NK-92 (cell line): ENCODE measurements around the gene DOCK2.
"Not testable (repeated sequence)": the region's sequence is repeated elsewhere in the genome, so short reads cannot be mapped to it uniquely, and the experiment has no call there.

Experiments
- DNase-seq: peaks from one replicate; lab custom pipeline; 2025; ENCODE audit not compliant: unreplicated experiment; lab: John Stamatoyannopoulos, UW

Gene DOCK2

GRCh38 chr5:169811680-169812079, 174.6 kb downstream of the DOCK2 start:
- no peak for DNase-seq

DNA sequence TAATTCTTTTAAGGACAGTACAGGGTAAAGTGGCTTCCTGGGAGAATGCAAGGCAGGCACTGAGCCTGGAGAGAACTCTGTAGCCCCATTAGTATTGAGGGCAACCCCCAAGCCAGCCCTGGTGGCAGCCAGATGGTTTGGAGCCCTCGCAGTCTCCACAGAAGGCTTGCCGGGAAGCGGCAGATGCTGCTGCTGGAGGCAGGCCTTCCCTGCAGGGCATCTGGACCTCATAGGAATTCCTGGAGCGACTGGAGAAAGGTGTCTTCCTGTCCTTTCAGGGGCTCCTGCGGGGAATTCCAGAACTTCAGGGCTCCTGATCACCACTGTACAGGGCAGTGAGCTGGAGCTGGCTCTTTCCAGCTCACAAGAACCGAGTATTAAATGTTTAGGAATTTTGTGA, 175.7 kb downstream of the DOCK2 start:
- DNase-seq = no peak

GRCh38 chr5:169814045-169814444, 177.0 kb downstream of the DOCK2 start:
- no peak for DNase-seq

- DNase-seq = no peak
Measured at GRCh38 chr5:169814522-169814921, 177.4 kb downstream of the DOCK2 start.

- DNase-seq = no peak
Measured at GRCh38 chr5:169817031-169817430, 180.0 kb downstream of the DOCK2 start.

DNA sequence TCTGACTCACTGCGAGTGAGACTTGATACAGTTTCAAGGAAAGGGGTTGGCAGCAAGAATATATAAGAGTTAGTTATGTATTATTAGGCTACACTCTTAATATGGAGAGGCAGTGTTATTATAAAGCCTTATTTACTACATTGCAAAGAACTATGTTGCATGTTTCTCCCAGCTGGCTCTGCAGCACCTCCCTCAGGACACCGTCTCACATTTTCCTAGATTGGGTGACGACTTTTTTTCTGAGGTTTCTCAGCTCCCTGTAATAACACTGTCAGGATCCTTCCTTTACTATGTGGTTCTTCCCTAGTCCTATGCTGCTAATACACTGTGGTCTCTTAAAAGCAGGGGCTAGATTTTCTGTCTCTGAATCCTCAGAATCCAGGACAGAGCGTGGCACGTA, 189.5 kb downstream of the DOCK2 start:
- DNase-seq = no peak

DNA sequence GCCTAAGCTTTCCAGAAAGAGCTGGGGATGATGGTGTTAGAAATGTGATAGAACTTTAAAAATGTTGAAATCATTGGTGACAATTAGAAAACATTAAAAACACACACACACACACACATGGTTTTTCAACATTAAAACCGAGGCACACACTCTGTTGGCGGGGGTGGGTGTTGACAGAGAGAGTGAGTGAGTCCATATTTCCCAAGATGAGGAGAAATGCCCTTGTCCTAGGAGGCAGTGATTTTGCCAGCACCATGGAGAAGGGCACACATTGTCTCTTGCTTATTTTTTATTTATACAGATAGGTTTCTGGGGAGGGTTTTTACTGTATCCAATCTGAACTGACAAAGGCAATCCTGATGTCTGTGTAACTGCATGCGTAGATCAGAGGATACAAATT, 190.7 kb downstream of the DOCK2 start:
- DNase-seq = no peak

- DNase-seq = no peak
Measured at GRCh38 chr5:169828385-169828784, 191.3 kb downstream of the DOCK2 start.

- DNase-seq = no peak
Measured at GRCh38 chr5:169831331-169831730, 194.3 kb downstream of the DOCK2 start.

GRCh38 chr5:169832304-169832703, 195.2 kb downstream of the DOCK2 start:
- no peak for DNase-seq

- no peak for DNase-seq
Measured at GRCh38 chr5:169832845-169833244, 195.8 kb downstream of the DOCK2 start.

- not testable (repeated sequence) for DNase-seq
Measured at GRCh38 chr5:169833681-169834292, 196.7 kb downstream of the DOCK2 start.

- not testable (repeated sequence) for DNase-seq
Measured at GRCh38 chr5:169834540-169834939, 197.5 kb downstream of the DOCK2 start.

DNA sequence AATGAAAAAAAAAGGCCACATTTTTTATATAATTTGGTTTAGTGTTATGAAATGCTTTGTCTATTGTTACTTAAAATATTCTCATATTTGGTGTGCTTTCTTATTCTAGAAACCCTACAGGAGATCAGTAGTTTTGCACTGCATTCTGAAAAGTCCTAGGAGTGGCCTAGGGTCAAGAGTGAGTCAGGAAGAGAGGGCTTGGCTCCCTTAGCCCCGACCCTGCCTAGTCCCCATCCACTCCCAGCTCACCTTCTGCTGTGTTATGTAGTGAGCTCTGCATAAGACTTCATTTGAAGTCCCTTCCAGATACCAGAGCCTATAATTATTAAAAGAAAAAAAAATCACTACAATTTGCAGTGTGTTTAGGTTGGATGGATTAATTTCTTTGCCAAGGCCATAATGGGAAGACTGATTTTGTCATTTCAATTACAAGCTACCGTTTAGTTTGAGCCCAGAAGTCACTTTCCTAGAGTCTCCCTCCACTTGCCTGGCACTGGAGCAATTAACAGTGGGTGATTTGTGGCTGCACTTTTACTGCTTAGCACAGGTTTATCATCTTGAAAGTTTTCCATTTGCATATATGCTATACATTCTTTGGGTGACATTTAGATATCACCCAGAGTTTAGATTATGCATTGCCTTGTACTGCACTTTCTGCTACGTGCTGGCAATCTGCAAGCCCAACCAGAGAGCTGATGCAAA, 199.9 kb downstream of the DOCK2 start:
- no peak for DNase-seq

DNA sequence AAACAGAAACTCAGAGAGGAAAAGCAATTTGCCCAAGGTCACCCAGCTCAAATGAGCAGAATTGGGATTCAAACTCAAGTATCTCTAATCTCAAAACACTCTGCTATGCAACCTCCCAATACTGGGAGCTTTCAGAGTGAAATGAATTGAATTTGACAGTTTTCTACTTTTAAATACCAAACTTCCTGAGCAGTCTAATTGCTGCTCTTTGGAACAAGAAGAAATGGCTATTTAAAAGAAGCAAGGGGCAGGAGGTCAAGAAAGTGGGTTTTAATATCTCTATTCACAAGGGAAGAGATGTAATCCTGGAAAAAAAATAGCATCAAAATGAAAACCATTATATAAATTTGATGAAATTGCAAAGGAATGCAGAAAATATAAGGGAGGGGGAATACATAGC, 200.6 kb downstream of the DOCK2 start:
- DNase-seq = no peak

DNA sequence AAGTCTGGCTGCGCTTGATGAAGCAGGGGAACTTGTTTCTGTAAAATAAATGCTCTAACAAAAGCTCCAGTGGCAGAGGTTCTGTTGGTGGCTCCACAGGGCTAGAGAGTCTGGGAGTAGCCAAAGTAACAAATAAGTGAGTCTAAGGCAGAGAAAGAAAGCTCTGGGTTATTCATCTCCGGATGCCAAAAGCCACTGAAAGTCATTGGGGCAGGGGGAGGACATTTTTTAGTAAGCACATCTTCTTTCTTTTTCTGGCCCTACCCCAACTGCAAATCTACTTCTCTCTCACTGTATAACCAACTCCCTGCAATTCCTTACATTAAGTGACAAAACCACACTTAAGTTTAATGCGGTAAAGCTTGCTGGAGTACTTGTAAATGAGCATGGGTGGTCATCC, 201.6 kb downstream of the DOCK2 start:
- no peak for DNase-seq

DNA sequence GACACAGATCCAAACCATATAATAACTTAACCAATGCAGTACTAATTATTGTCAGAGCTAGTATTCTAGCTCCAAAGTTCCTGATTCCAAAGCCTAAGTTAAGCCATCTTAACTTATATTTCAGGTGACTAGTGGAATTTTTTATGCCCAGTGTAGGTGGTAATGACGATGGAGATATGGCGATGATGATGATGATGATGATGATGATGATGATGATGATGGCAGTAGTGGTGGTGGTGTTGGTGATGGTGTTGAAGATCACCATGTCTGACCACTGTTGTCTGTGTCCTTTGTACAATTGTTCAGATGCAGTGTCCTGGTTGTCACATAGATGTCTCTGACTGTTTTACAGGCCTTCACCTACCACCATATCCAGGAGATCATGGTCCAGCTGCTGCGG, 203.3 kb downstream of the DOCK2 start:
- no peak for DNase-seq

DNA sequence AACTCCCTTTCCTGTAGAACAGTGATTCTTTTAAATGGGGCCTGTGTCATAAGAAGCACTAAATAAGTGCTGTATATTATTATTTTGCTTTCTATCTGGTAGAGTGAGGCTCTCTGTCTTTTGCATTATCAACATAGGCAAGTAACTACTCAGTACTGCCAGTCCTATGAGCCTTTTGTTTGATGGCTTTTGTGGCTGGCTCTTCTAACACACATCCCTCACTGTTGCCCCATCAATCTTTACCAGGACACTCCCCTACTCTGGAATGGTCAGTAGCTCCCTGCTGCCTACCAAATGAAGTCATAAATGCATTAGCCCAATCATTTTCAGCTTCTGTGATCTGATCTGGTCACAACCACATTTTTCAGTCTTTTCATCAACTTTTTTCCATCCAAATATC, 205.6 kb downstream of the DOCK2 start:
- DNase-seq = no peak

DNA sequence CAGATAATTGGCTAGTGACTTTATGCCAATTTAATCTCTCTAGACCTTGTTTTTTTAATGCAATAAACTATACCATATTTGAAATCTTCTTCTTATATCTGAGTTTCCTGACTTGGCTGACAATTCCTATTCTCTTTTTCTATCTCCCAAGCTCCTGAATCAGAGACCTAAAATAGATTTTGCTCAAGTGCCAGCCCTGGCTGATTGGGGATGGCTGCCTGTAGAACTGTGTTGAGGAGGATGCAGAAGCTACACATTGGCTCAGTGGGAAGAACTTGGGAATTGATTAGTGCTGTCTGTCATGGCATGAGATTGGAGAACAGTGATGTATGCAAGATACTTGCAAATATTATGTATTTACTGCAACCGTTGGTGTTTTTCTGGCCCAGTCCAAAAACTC, 210.4 kb downstream of the DOCK2 start:
- DNase-seq = no peak

DNA sequence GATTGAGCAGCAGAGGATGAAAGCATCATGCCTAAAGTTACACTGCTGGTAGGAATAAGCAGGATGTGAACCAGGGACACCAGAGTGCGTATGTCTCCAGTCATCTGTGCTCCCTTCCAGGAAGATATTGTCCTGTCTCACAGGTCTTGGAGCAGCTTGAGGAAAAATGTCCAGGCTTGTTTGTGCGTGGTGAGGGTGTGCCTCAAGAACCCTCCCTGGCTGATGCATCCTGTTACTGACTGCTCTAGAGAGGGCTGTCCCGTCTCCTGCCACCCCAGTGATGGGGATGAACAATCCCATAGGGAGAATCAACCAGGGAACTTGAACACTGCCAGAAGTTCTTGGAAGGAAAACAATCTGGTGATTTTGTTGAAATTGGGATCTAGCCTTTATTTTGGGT, 211.2 kb downstream of the DOCK2 start:
- no peak for DNase-seq

DNA sequence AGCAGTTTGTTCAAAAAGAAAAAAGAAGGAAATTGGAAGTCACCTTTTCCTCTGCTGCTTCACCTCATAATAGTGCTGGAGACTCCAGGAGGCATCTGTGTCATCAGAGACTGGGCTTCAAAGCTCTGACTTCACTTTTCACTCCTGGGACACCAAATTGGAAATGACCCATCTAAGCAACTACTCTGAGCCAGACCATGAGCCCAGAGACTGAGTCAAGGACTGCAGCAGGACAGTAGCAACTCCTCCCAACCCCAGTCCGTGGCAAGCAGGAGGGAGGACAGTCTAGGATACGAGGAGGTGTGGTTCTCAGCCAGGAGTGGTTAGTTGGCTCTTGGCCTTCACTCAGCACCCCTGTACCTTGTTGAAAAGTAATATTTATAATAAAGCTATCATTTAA, 211.7 kb downstream of the DOCK2 start:
- DNase-seq = no peak

GRCh38 chr5:169850409-169850808, 213.3 kb downstream of the DOCK2 start:
- no peak for DNase-seq

DNA sequence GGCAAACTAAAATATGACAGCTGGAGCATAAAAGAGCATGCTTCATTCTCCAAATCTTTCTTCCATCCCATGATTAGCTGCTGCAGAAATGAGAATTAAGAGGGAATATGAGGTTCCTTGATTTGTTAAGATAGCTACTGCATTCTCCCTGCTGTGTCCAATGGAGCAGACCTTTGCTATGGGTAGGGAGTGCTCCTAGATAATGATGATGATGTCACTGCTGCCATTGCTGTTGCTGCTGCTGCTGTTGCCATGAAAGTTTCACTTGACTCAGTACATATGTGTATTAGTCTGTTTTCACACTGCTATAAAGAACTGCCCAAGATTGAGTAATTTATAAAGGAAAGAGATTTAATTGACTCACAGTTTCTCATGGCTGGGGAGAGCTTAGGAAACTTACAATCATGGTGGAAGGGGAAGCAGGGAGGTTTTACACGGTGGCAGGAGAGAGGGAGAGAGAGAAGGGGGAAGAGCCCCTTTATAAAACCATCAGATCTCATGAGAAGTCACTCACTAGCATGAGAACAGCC, 214.3 kb downstream of the DOCK2 start:
- DNase-seq = no peak
